ENCODE data around the gene TLL2. TPM values are rescaled to one million over a fixed set of nuclear protein-coding genes. Genes with fewer than 3 reads are reported as not detected.

Gene TLL2
- total and polyA plus RNA-seq, 4 donors: 0.07 to 0.23 (median 0.10) TPM

- WGBS, 2 donors: 85 to 92% methylated on average over 7 of the region's 7 CpGs
- no peaks in the 10 kb centered on the region for H3K36me3 ChIP-seq (ENCODE audit: control insufficient read depth in 4 of 4, insufficient read depth in 4 of 4, low read length in 4 of 4)
- DNase-seq (no peak), ATAC-seq (ENCODE audit: insufficient read depth, low FRiP score) (no peak)
- peaks cover 0 to 11% (median 0%) of the 10 kb centered on the region in 5 donors for H3K4me1 ChIP-seq (ENCODE audit: control insufficient read depth in 5 of 5, insufficient read depth in 5 of 5, low read length in 5 of 5)
- no peak overlapping the region for H3K27ac ChIP-seq (ENCODE audit: low read depth in 1 of 2, low read length in 1 of 2)
- no peak for TF ChIP-seq CTCF (IDR thresholded peaks at IDR 0.05; ENCODE audit: control extremely low read depth, extremely low read depth)
- H3K9ac ChIP-seq (ENCODE audit: insufficient read depth in 1 of 2, low read length in 2 of 2): no peak overlapping the region
- H3K27me3 ChIP-seq (ENCODE audit: control insufficient read depth in 3 of 3, insufficient read depth in 3 of 3, low read length in 2 of 3): peaks cover 2 to 13% (median 3%) of the 10 kb centered on the region in 3 donors
- peaks cover 0 to 2% (median 0%) of the 10 kb centered on the region in 4 donors for H3K9me3 ChIP-seq (ENCODE audit: control insufficient read depth in 4 of 4, insufficient read depth in 3 of 4, low read length in 3 of 4)
- H3K4me3 ChIP-seq: no peak overlapping the region
These were observed 126.1 kb downstream of the TLL2 start for GRCh38 chr10:96387601-96388000.

GRCh38 chr10:96387161-96387560, 126.6 kb downstream of the TLL2 start:
- Histone ChIP-seq H3K27ac (ENCODE audit: low read depth in 1 of 2, low read length in 1 of 2) (no peak overlapping the region), H3K9me3 (ENCODE audit: control insufficient read depth in 4 of 4, insufficient read depth in 3 of 4, low read length in 3 of 4) (peaks cover 0 to 2% (median 0%) of the 10 kb centered on the region in 4 donors), H3K4me3 (no peak overlapping the region), H3K27me3 (ENCODE audit: control insufficient read depth in 3 of 3, insufficient read depth in 3 of 3, low read length in 2 of 3) (peaks cover 2 to 12% (median 3%) of the 10 kb centered on the region in 3 donors), H3K36me3 (ENCODE audit: control insufficient read depth in 4 of 4, insufficient read depth in 4 of 4, low read length in 4 of 4) (no peaks in the 10 kb centered on the region), H3K4me1 (ENCODE audit: control insufficient read depth in 5 of 5, insufficient read depth in 5 of 5, low read length in 5 of 5) (peaks cover 0 to 11% (median 0%) of the 10 kb centered on the region in 5 donors), H3K9ac (ENCODE audit: insufficient read depth in 1 of 2, low read length in 2 of 2) (no peak overlapping the region)
- ATAC-seq (ENCODE audit: insufficient read depth, low FRiP score) (no peak), DNase-seq (no peak)
- TF ChIP-seq CTCF (IDR thresholded peaks at IDR 0.05; ENCODE audit: control extremely low read depth, extremely low read depth): no peak
- WGBS, 2 donors: 78 to 79% methylated on average over 2 of the region's 2 CpGs

GRCh38 chr10:96384506-96384905, 129.2 kb downstream of the TLL2 start:
- no peak for DNase-seq
- H3K36me3 ChIP-seq (ENCODE audit: control insufficient read depth in 4 of 4, insufficient read depth in 4 of 4, low read length in 4 of 4): no peaks in the 10 kb centered on the region

More at GRCh38 chr10:96384506-96384905, 129.2 kb downstream of the TLL2 start:
- Histone ChIP-seq H3K27me3 (ENCODE audit: control insufficient read depth in 3 of 3, insufficient read depth in 3 of 3, low read length in 2 of 3) (peaks cover 2 to 12% (median 3%) of the 10 kb centered on the region in 3 donors), H3K9ac (ENCODE audit: insufficient read depth in 1 of 2, low read length in 2 of 2) (no peak overlapping the region), H3K4me3 (no peak overlapping the region), H3K9me3 (ENCODE audit: control insufficient read depth in 4 of 4, insufficient read depth in 3 of 4, low read length in 3 of 4) (peaks cover 0 to 4% (median 0%) of the 10 kb centered on the region in 4 donors), H3K4me1 (ENCODE audit: control insufficient read depth in 5 of 5, insufficient read depth in 5 of 5, low read length in 5 of 5) (peaks cover 0 to under 1% (median 0%) of the 10 kb centered on the region in 5 donors), H3K27ac (ENCODE audit: low read depth in 1 of 2, low read length in 1 of 2) (no peak overlapping the region)
- 66 to 71% methylated on average over 25 of the region's 25 CpGs for whole genome bisulfite sequencing, 2 donors
- ATAC-seq (ENCODE audit: insufficient read depth, low FRiP score): no peak
- no peak for TF ChIP-seq CTCF (IDR thresholded peaks at IDR 0.05; ENCODE audit: control extremely low read depth, extremely low read depth)

Measured in lung (tissue), 12 donors.